Sigmoid colon (tissue), 3 donors: ENCODE measurements around the gene UBE3B.

Source experiments
- CTCF ChIP-seq, 4 experiments: fragments of 450-650 bp in 3 of 4; fragments of 200-600 bp in 1 of 4; IDR thresholded peaks; one replicate each; pipeline ENCODE4 v1.5.1; 2016 to 2019; ENCODE audit warnings: antibody characterized with exemption in 4 of 4, mild to moderate bottlenecking in 3 of 4, moderate library complexity in 2 of 4
- POLR2A ChIP-seq, 2 donors: fragments of 450-650 bp; IDR thresholded peaks; one replicate each; pipeline ENCODE4 v1.6.1; 2016; ENCODE audit warnings: antibody characterized with exemption in 2 of 2, mild to moderate bottlenecking in 2 of 2, moderate library complexity in 2 of 2

- no peak for TF ChIP-seq CTCF (IDR thresholded peaks at IDR 0.05)
- TF ChIP-seq POLR2A (IDR thresholded peaks at IDR 0.05): no peak
Observed at GRCh38 chr12:109462868-109463692, 14.4 kb upstream of the UBE3B start.
